22Rv1 (cell line): Measurements from ENCODE around the gene KIF26B.

Experiments used
- H3K27ac ChIP-seq: fragments of 450-650 bp; 2 replicates; pipeline ENCODE4 v1.5.1; 2017
- ZFX ChIP-seq: fragments of 450-650 bp; IDR thresholded peaks from 2 replicates; pipeline ENCODE4 v1.6.1; 2017; ENCODE audit warnings: antibody characterized with exemption, borderline replicate concordance
- TF ChIP-seq, protein P1 (sequence below): fragments of 450-650 bp; IDR thresholded peaks from 2 replicates; pipeline ENCODE4 v1.5.1; 2017; ENCODE audit warnings: mild to moderate bottlenecking

The KIF26B gene

DNA sequence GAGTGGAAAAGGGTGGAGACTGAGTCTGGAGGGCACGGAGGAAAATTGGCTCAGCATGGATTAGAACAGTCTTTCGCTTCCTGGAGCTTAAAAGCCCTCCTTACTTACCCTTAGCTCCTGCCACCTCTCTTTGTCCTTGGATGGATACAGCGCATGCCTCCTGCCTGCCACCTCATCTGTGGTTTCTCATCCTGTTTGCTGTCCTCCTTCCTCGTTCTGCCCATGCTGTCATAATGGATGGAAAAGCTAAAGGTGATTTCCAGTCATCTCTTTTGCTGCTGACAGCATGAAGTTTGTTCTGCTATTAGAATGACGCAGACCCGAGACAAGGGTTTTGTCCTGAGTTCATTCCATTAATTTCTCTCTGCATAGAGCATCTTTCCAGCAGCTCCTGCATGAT lies 425.9 kb downstream of the KIF26B start:
- H3K27ac ChIP-seq = no peak overlapping the region
- TF ChIP-seq ZFX = no peak
- TF ChIP-seq, protein P1, sequence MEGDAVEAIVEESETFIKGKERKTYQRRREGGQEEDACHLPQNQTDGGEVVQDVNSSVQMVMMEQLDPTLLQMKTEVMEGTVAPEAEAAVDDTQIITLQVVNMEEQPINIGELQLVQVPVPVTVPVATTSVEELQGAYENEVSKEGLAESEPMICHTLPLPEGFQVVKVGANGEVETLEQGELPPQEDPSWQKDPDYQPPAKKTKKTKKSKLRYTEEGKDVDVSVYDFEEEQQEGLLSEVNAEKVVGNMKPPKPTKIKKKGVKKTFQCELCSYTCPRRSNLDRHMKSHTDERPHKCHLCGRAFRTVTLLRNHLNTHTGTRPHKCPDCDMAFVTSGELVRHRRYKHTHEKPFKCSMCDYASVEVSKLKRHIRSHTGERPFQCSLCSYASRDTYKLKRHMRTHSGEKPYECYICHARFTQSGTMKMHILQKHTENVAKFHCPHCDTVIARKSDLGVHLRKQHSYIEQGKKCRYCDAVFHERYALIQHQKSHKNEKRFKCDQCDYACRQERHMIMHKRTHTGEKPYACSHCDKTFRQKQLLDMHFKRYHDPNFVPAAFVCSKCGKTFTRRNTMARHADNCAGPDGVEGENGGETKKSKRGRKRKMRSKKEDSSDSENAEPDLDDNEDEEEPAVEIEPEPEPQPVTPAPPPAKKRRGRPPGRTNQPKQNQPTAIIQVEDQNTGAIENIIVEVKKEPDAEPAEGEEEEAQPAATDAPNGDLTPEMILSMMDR = no peak

GRCh38 chr1:245582026-245582425 lies 427.2 kb downstream of the KIF26B start:
- TF ChIP-seq ZFX = no peak
- TF ChIP-seq, protein P1 = no peak
- H3K27ac ChIP-seq = no peak overlapping the region

DNA sequence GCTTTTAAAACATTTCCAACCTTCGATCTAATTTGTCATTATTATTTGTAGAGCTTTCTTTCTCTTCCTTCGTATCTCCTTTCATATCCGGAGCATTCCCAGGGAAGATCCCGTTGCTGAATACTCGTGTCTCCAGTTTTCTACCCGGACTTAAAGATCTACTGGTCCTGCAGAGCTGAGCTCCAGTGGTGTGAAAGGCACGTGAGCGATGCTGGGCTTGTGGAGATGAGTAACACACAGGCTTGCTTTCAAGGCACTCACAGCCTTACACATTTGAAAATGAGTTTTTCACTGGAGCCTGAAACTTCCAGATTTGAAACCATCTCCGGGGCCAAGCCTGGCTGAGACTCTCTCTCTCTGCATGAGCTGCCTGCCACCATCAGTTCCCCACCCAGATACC lies 428.3 kb downstream of the KIF26B start:
- TF ChIP-seq, protein P1 = no peak
- no peak for TF ChIP-seq ZFX
- H3K27ac ChIP-seq = no peak overlapping the region

- H3K27ac ChIP-seq = no peak overlapping the region
- TF ChIP-seq, protein P1 = no peak
- TF ChIP-seq ZFX = no peak
Observed at GRCh38 chr1:245583575-245584330, 429.0 kb downstream of the KIF26B start.

- no peak overlapping the region for H3K27ac ChIP-seq
- TF ChIP-seq, protein P1 = no peak
- no peak for TF ChIP-seq ZFX
Observed at GRCh38 chr1:245585252-245585959, 430.6 kb downstream of the KIF26B start.

DNA sequence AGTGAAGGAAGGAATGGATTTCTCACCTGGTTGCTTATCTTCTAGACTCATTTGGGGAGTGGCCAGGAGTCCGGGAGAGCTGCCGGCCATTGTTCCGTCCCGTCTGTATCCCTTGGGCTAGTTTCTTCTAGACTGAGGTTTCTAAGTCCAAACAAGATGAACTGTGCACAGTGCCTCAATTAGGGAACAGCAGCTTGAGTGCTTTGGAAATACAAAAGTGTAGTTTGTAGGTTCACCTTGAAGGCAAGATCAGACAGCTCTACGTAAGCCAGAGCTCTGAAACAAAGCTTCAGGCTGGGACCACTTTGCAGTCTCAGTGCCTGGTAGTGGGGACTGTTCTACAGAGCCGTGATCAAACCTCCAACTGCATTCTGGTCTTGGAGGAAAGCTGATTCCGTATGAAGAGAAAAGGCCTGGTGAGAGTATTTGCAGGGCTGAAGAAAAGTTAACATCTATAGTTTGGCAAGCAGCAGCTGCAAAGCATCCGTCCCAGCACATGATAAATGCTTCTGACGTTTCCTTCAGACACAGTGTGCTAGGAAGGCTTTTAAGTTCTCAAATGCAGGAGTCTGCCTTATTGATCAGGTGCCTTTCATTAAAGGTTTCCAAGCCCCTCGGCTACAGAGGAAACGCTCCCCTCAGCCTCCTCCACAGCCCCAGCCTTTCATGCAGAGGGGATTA lies 432.8 kb downstream of the KIF26B start:
- no peak overlapping the region for H3K27ac ChIP-seq
- TF ChIP-seq, protein P1 = no peak
- TF ChIP-seq ZFX = no peak
